ENCODE results near the gene FN3K. TPM values are rescaled to one million over a fixed set of nuclear protein-coding genes. Genes with fewer than 3 reads are reported as not detected.

FN3K gene
- total and polyA plus RNA-seq, 2 of the 13 experiments (the other 11 are each of a cell fraction or from before 2014, with no cell fraction given) = 3.5 to 12.2 TPM

DNA sequence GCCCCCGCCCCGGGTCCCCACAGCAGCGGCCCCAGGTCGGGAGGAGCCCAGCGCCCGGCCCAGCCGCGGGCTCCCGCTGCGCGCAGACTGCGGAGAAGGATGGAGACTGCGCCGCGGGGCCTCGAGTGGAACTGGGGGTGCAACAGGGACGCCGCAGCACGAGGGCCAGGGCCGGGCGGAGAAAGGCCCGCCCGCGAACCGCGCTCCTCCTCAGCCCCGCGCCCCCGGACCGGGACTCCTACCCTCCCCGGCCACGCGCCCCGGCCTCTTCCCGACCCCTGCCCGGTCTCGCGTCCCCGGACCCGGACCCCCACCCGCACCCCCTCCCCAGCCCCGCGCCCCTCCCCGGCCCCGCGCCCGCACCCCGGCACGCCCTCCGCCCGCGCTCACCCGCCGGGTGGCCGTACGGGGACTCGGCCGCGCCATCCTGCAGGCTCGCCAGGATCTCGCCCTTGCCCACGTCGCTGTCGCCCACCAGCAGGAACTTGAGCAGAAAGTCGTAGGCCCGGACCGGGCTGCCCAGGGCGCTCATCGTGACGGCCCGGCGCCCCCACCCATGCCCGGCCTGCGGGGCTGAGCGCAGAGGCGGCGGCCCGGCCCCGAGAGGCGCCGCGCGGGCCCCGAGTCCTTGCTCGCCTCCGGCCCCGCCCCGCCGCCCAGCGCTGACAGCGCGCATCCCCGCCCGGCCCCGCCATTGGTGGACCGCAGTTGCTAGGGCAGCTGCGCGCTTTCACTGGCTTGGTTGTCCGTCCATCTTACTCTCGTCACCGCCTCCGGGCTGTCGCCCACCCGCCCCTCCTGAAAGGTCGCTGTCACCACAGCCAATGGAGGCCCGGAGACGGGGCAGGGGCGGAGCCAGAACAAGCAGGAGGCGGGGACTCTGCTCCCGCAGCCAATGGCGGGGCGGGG is 37.1 kb upstream of the FN3K start, which contains the start of gene RAB40B (continued):
- TF ChIP-seq, protein P1, sequence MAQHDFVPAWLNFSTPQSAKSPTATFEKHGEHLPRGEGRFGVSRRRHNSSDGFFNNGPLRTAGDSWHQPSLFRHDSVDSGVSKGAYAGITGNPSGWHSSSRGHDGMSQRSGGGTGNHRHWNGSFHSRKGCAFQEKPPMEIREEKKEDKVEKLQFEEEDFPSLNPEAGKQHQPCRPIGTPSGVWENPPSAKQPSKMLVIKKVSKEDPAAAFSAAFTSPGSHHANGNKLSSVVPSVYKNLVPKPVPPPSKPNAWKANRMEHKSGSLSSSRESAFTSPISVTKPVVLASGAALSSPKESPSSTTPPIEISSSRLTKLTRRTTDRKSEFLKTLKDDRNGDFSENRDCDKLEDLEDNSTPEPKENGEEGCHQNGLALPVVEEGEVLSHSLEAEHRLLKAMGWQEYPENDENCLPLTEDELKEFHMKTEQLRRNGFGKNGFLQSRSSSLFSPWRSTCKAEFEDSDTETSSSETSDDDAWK (CRISPR knock-in tag; IDR thresholded peaks at IDR 0.05) = no peak
- TF ChIP-seq ZNF747 (CRISPR knock-in tag; IDR thresholded peaks at IDR 0.05; ENCODE audit: borderline replicate concordance) (no peak), ZNF317 (CRISPR knock-in tag; IDR thresholded peaks at IDR 0.05) (no peak), ZNF619 (CRISPR knock-in tag; IDR thresholded peaks at IDR 0.05) (no peak), AGO2 (optimal IDR thresholded peaks at IDR 0.05; ENCODE audit: low read depth, low read length) (no peak), ZNF382 (CRISPR knock-in tag; IDR thresholded peaks at IDR 0.05; ENCODE audit: borderline replicate concordance) (no peak), ZSCAN12 (CRISPR knock-in tag; IDR thresholded peaks at IDR 0.05) (no peak), SRSF9 (IDR thresholded peaks at IDR 0.05; ENCODE audit: borderline replicate concordance, insufficient read depth, low read depth, low read length, poor library complexity, severe bottlenecking) (no peak), DNMT3B (CRISPR knock-in tag; conservative IDR thresholded peaks at IDR 0.05) (no peak)
- TF ChIP-seq, protein P2, sequence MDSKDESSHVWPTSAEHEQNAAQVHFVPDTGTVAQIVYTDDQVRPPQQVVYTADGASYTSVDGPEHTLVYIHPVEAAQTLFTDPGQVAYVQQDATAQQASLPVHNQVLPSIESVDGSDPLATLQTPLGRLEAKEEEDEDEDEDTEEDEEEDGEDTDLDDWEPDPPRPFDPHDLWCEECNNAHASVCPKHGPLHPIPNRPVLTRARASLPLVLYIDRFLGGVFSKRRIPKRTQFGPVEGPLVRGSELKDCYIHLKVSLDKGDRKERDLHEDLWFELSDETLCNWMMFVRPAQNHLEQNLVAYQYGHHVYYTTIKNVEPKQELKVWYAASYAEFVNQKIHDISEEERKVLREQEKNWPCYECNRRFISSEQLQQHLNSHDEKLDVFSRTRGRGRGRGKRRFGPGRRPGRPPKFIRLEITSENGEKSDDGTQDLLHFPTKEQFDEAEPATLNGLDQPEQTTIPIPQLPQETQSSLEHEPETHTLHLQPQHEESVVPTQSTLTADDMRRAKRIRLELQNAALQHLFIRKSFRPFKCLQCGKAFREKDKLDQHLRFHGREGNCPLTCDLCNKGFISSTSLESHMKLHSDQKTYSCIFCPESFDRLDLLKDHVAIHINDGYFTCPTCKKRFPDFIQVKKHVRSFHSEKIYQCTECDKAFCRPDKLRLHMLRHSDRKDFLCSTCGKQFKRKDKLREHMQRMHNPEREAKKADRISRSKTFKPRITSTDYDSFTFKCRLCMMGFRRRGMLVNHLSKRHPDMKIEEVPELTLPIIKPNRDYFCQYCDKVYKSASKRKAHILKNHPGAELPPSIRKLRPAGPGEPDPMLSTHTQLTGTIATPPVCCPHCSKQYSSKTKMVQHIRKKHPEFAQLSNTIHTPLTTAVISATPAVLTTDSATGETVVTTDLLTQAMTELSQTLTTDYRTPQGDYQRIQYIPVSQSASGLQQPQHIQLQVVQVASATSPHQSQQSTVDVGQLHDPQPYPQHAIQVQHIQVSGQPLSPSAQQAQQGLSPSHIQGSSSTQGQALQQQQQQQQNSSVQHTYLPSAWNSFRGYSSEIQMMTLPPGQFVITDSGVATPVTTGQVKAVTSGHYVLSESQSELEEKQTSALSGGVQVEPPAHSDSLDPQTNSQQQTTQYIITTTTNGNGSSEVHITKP (CRISPR knock-in tag; IDR thresholded peaks at IDR 0.05; ENCODE audit: low read depth) = no peak
- TF ChIP-seq, protein P3, sequence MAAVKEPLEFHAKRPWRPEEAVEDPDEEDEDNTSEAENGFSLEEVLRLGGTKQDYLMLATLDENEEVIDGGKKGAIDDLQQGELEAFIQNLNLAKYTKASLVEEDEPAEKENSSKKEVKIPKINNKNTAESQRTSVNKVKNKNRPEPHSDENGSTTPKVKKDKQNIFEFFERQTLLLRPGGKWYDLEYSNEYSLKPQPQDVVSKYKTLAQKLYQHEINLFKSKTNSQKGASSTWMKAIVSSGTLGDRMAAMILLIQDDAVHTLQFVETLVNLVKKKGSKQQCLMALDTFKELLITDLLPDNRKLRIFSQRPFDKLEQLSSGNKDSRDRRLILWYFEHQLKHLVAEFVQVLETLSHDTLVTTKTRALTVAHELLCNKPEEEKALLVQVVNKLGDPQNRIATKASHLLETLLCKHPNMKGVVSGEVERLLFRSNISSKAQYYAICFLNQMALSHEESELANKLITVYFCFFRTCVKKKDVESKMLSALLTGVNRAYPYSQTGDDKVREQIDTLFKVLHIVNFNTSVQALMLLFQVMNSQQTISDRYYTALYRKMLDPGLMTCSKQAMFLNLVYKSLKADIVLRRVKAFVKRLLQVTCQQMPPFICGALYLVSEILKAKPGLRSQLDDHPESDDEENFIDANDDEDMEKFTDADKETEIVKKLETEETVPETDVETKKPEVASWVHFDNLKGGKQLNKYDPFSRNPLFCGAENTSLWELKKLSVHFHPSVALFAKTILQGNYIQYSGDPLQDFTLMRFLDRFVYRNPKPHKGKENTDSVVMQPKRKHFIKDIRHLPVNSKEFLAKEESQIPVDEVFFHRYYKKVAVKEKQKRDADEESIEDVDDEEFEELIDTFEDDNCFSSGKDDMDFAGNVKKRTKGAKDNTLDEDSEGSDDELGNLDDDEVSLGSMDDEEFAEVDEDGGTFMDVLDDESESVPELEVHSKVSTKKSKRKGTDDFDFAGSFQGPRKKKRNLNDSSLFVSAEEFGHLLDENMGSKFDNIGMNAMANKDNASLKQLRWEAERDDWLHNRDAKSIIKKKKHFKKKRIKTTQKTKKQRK (IDR thresholded peaks at IDR 0.05; ENCODE audit: low read length) = no peak
- TF ChIP-seq, protein P4, sequence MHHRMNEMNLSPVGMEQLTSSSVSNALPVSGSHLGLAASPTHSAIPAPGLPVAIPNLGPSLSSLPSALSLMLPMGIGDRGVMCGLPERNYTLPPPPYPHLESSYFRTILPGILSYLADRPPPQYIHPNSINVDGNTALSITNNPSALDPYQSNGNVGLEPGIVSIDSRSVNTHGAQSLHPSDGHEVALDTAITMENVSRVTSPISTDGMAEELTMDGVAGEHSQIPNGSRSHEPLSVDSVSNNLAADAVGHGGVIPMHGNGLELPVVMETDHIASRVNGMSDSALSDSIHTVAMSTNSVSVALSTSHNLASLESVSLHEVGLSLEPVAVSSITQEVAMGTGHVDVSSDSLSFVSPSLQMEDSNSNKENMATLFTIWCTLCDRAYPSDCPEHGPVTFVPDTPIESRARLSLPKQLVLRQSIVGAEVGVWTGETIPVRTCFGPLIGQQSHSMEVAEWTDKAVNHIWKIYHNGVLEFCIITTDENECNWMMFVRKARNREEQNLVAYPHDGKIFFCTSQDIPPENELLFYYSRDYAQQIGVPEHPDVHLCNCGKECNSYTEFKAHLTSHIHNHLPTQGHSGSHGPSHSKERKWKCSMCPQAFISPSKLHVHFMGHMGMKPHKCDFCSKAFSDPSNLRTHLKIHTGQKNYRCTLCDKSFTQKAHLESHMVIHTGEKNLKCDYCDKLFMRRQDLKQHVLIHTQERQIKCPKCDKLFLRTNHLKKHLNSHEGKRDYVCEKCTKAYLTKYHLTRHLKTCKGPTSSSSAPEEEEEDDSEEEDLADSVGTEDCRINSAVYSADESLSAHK (CRISPR knock-in tag; IDR thresholded peaks at IDR 0.05; ENCODE audit: borderline replicate concordance) = no peak
- TF ChIP-seq, protein P5, sequence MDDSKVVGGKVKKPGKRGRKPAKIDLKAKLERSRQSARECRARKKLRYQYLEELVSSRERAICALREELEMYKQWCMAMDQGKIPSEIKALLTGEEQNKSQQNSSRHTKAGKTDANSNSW (CRISPR knock-in tag; IDR thresholded peaks at IDR 0.05; ENCODE audit: borderline replicate concordance) = no peak
- TF ChIP-seq, protein P6, sequence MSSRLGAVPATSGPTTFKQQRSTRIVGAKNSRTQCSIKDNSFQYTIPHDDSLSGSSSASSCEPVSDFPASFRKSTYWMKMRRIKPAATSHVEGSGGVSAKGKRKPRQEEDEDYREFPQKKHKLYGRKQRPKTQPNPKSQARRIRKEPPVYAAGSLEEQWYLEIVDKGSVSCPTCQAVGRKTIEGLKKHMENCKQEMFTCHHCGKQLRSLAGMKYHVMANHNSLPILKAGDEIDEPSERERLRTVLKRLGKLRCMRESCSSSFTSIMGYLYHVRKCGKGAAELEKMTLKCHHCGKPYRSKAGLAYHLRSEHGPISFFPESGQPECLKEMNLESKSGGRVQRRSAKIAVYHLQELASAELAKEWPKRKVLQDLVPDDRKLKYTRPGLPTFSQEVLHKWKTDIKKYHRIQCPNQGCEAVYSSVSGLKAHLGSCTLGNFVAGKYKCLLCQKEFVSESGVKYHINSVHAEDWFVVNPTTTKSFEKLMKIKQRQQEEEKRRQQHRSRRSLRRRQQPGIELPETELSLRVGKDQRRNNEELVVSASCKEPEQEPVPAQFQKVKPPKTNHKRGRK (CRISPR knock-in tag; IDR thresholded peaks at IDR 0.05) = no peak
